Mesodermal cell (in vitro differentiated cells): ENCODE measurements around the gene SLC66A2.
"Not testable (repeated sequence)": the region's sequence is repeated elsewhere in the genome, so short reads cannot be mapped to it uniquely, and the experiment has no call there.

ENCODE experiments used
- H3K27ac ChIP-seq: 2 replicates; pipeline ENCODE4 v1.7.0; 2013; ENCODE audit warnings: mild to moderate bottlenecking, low read depth, low read length, moderate library complexity; ENCODE audit not compliant: severe bottlenecking
- H3K36me3 ChIP-seq: 2 replicates; pipeline ENCODE4 v1.7.1; 2013; ENCODE audit warnings: mild to moderate bottlenecking, low read length, moderate library complexity; ENCODE audit not compliant: control insufficient read depth, insufficient read depth
- H3K4me1 ChIP-seq: one replicate; pipeline ENCODE4 v1.7.1; 2013; ENCODE audit warnings: mild to moderate bottlenecking, low read length; ENCODE audit not compliant: insufficient read depth, control insufficient read depth, poor library complexity, severe bottlenecking
- H3K4me3 ChIP-seq: 2 replicates; pipeline ENCODE4 v1.7.0; 2013; ENCODE audit warnings: low read length, control low read depth, mild to moderate bottlenecking; ENCODE audit not compliant: insufficient read depth, poor library complexity, severe bottlenecking; ENCODE audit errors: extremely low read depth
- H3K9me3 ChIP-seq: 2 replicates; pipeline ENCODE4 v1.7.1; 2013; ENCODE audit warnings: mild to moderate bottlenecking, low read length, moderate library complexity; ENCODE audit not compliant: control insufficient read depth
- WGBS, 2 experiments: methylation state at CpG; one replicate each; pipeline ENCODE4 v1.1.5; 2013; ENCODE audit warnings: missing lambda C conversion rate in 2 of 2; ENCODE audit not compliant: insufficient coverage in 2 of 2; 5-methylcytosine and 5-hydroxymethylcytosine counted together

SLC66A2 gene

DNA sequence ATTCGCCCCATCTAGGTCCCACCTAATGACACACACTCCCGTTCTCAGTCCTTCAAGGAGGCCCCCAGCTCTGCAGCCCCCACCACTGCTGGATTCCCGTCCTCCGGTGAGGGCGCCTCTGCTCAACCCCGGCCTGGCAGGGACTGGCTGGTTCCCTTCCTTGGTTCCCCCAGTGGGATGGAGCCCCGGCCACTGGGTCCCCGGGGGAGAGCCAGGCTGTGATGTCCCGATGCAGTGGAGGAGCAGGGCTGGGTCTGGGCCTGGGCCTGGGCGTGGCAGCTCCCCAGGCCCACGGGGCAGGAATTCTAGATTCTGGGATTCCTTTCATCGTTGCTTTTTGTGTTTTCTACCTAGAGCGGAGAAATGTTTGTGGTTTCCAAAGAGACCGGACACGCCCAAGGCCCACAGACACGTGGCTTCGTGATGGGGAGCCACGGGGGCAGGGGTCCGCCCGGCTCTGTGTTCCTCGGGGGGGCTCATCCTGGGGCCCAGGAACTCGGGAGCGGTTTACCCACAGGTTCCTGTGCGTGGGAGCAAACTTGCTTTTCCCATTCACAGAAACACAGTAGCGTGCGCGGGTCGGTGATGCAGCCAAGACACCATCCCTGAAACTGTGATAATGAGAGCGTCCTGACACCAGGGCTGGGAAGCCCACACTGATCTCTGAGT is 67.0 kb downstream of the SLC66A2 start:
- Histone ChIP-seq H3K4me1 (no peaks in the 10 kb centered on the region), H3K9me3 (no peaks in the 10 kb centered on the region)
- WGBS, 2 experiments = 89 to 91% methylated on average over 24 to 28 of the region's 29 CpGs

DNA sequence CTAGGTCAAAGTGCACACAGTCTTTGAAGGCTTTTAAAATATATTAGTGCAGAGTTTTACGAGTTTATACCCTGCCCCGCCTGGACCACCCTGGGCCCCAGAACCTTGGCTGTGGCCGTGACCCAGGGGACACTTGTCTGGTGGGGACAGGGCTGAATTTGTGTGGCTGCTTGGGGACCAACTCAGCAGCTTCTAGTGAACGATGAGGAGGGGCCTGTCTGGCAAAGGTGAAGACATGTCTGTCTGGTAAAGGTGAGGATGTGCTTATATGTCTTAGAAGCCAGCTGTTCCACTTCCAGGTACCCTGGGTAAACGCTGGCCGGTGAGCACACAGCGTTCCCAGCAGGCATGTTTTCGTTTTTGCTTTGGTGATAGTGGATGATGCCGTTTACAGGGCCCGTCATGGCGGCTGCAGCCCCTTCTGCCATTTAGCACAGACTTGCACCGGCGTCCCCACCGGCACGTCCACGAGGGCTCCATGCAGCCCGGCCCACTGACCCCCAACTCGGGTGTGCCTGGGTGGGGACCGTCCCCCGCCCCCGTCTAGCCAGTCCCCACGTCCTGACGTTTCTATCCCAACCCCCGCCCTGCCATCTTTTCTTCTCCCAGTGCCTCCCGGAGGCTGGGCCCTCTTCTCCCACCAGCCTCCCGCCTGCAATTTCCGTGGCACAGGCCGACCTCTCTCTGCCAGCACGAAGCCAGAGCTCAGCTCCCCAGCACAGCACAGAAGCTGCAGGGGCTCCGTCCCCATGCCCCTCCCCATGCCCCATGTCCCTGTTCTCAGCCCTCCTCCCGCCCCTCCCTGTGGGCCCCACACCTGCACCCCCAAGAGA is 67.8 kb downstream of the SLC66A2 start:
- no peak overlapping the region for H3K27ac ChIP-seq
- H3K4me3 ChIP-seq = no peak overlapping the region
- H3K9me3 ChIP-seq = no peaks in the 10 kb centered on the region
- no peaks in the 10 kb centered on the region for H3K36me3 ChIP-seq
- H3K4me1 ChIP-seq = no peaks in the 10 kb centered on the region
- 94 to 95% methylated on average over 12 to 26 of the region's 31 CpGs for WGBS, 2 experiments

More for the DNA sequence above, 67.0 kb downstream of the SLC66A2 start:
- no peak overlapping the region for H3K27ac ChIP-seq
- no peak overlapping the region for H3K4me3 ChIP-seq
- H3K36me3 ChIP-seq = no peaks in the 10 kb centered on the region

DNA sequence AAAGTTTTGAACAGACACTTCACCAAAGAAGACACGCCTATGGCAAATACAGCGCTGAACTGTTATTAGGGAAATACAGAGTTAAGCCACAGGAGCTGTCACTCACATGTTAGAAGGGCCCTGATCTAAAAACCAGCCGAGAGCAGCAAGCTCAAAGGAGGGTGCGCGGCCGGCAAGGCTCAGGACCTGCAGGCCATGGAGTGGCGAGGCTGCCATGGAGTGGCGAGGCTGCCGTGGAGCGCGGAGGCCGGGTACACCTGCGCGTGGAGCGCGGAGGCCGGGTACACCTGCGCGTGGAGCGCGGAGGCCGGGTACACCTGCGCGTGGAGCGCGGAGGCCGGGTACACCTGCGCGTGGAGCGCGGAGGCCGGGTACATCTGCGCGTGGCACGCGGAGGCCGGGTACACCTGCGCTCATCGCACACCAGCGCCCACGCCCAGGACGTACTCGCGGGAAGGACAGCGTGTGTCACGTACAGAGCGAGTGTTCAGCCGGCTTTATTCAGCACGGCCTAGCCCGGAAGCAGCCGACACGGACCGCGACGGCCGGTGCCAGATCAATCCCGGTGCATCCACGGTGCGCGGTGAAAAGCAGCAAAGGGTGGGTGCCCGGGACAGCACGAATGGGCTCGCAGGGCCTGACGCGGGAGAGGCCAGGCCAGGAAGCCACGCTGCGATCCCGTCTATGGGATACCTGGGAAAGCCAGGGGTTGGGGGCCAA is 68.8 kb downstream of the SLC66A2 start:
- Histone ChIP-seq H3K36me3 (no peaks in the 10 kb centered on the region), H3K9me3 (no peaks in the 10 kb centered on the region), H3K27ac (no peak overlapping the region), H3K4me3 (no peak overlapping the region), H3K4me1 (no peaks in the 10 kb centered on the region)
- WGBS, 2 experiments = 96% methylated on average over 55 to 68 of the region's 68 CpGs

- Histone ChIP-seq H3K4me3 (no peak overlapping the region), H3K9me3 (no peaks in the 10 kb centered on the region), H3K27ac (no peak overlapping the region), H3K4me1 (no peaks in the 10 kb centered on the region), H3K36me3 (no peaks in the 10 kb centered on the region)
- WGBS, 2 experiments = 92 to 94% methylated on average over 9 of the region's 11 CpGs
Observed at GRCh38 chr18:79881695-79882094, 69.8 kb downstream of the SLC66A2 start.

DNA sequence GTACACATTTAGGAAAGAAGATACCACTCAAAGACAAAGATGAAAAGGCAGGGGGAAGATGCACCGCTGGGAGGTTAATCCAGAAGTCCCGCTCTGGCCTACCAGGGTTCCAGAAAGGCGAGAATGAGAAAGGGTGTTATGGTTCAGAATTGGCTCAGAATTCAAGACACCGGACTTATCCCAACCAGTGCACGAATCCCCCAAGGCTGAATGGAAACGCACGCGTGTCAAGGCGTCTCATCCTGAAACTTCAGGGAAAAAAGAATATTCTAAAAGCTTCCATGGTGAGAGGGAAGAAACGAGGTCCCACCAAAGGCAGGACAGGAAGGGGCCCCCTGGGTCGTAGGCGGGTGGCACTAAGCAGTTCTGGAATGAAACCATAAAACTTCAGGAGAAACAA is 71.9 kb downstream of the SLC66A2 start:
- H3K27ac ChIP-seq = no peak overlapping the region
- H3K9me3 ChIP-seq = no peaks in the 10 kb centered on the region
- no peak overlapping the region for H3K4me3 ChIP-seq
- H3K36me3 ChIP-seq = no peaks in the 10 kb centered on the region
- 94% methylated on average over 12 of the region's 12 CpGs for WGBS, 2 experiments
- no peaks in the 10 kb centered on the region for H3K4me1 ChIP-seq

GRCh38 chr18:79878741-79879378 is 72.6 kb downstream of the SLC66A2 start:
- Histone ChIP-seq H3K27ac (no peak overlapping the region), H3K4me3 (no peak overlapping the region), H3K9me3 (no peaks in the 10 kb centered on the region), H3K4me1 (no peaks in the 10 kb centered on the region), H3K36me3 (no peaks in the 10 kb centered on the region)
- WGBS, 2 experiments = 84 to 89% methylated on average over 17 to 19 of the region's 20 CpGs

DNA sequence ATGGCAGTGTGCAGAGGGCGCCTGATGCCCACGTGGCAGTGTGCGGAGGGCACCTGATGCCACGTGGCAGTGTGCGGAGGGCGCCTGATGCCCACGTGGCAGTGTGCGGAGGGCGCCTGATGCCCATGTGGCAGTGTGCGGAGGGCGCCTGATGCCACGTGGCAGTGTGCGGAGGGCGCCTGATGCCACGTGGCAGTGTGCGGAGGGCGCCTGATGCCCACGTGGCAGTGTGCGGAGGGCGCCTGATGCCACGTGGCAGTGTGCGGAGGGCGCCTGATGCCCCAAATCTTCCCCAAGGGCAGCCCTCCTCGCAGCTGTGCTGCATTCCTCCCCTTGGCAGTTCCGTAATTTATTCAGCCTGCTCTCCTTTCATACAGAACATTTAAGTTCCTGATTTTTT is 73.2 kb downstream of the SLC66A2 start:
- H3K4me1 ChIP-seq, H3K27ac ChIP-seq, H3K36me3 ChIP-seq, H3K4me3 ChIP-seq, H3K9me3 ChIP-seq: not testable (repeated sequence)
- WGBS, 2 experiments = 90 to 98% methylated on average over 15 to 16 of the region's 25 CpGs

DNA sequence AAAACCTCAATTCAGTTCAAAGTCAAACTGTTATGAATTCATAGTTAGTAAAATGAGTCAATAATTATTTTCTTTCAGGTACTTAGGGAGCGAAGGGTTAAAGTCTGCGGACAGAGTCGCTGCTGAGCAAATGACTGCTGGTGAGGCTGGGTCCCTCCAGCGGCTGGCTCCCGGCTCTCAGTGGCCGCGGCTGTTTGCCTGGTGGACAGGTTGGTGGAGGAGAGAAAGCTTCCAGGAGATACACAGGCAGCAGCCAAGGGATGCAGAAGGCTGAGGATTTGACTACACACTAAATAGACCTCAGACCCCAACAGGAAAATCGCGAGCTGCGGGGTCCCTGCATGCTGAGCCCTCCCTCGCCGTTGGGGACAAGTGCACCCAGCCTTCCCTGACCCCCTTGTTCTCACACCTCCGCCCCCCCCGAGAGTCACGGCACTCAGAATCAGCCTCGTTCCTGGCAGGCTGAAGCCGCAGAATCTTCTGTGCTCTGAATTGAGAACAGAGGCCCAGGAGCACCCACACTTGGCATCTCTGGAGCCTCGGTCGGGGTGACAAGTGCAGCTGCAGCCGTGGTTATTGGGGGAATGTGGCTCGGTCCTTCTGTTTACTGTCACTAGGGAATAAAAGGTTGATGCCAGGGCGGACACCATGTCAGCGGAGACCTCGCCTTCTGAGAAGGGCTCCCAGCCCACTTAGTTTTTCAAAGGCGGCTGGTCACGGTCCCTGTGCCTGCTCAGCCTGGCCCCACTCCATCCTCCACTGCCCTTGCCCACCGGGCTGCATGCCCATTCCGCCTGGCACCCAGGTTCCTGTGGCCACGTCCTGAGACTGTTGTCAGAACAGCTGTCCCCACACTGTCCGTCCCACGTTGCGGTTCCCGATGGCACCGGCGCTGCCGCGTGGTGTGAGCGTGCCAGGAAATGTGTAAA is 74.0 kb downstream of the SLC66A2 start:
- Histone ChIP-seq H3K4me1 (no peaks in the 10 kb centered on the region), H3K4me3 (no peak overlapping the region), H3K27ac (no peak overlapping the region), H3K36me3 (no peaks in the 10 kb centered on the region), H3K9me3 (no peaks in the 10 kb centered on the region)
- WGBS, 2 experiments = 69 to 76% methylated on average over 28 to 38 of the region's 38 CpGs

DNA sequence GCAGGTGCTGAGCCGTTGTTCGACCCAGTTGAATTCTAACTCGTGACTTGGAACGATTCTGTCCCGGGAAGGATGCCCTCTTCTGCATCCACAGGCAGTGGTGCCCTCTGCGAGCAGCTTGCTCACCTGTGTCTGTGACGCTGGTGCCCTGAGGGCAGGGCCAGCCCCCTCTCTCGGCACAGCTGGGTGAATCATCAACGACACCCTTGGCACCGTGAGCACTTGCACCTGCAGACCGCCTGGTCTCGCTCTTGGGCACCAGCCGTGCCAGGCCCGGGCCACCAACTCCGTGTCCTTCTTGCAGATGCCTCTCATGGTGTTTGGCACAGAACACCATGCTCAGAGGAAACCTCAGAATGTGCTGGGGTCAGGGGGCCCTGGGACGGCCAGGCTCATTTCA is 75.0 kb downstream of the SLC66A2 start:
- Histone ChIP-seq H3K4me1 (no peaks in the 10 kb centered on the region), H3K36me3 (no peaks in the 10 kb centered on the region), H3K9me3 (no peaks in the 10 kb centered on the region), H3K4me3 (no peak overlapping the region), H3K27ac (no peak overlapping the region)
- 89 to 90% methylated on average over 16 of the region's 16 CpGs for WGBS, 2 experiments
